ENCODE results near the gene TAS2R43. TPM values are rescaled to one million over a fixed set of nuclear protein-coding genes. Genes with fewer than 3 reads are reported as not detected.

The TAS2R43 gene
- total and polyA plus RNA-seq, 10 of the 15 experiments (the other 5 are each of a cell fraction or from before 2014, with no cell fraction given), result 0.09 to 2.1 (median 0.80) TPM; not detected in 5

DNA sequence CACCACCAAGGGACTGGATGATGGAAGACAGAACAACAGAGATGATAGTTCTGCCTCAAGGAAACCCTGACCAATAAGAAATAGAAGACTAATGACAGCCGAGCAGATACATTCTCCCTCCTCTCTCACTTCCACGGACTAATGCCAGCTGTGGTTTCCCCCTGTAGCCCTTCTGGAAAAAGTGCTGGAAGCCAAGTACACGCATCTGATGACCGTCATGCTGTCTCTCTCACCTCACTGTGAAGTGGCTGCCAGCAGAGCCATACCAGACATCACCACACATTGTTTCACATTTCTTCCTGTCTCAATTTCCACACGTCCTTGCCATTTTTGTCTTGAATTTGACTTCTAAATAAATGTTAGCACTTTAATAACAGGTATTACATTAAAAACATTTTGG lies 2.9 kb downstream of the TAS2R43 start:
- ChIA-PET CTCF (no interaction called here), RAD21 (ENCODE audit: unreplicated experiment) (no interaction called here), SMC1A (ENCODE audit: uncharacterized antibody, unreplicated experiment) (no interaction called here), POLR2A (no interaction called here)
- Histone ChIP-seq H3K4me1 (ENCODE audit: control insufficient read depth, insufficient read depth, low read length) (no peaks in the 10 kb centered on the region), H4K20me1 (ENCODE audit: control insufficient read depth, insufficient read depth) (no peaks in the 10 kb centered on the region), H3K9ac (ENCODE audit: control insufficient read depth, insufficient read depth, low read length) (no peak overlapping the region), H3K79me2 (ENCODE audit: control insufficient read depth, insufficient read depth, low read length) (no peaks in the 10 kb centered on the region), H3K36me3 (ENCODE audit: control insufficient read depth in 2 of 2, insufficient read depth in 2 of 2, low read length in 1 of 2) (no peaks in the 10 kb centered on the region), H3K9me3 (replicated peaks; ENCODE audit: control insufficient read depth, insufficient read depth, low read length) (no peaks in the 10 kb centered on the region; the same call in 1 of the 3 replicates), H3K4me3 (no peak overlapping the region), H2AFZ (ENCODE audit: control insufficient read depth, low read depth, low read length) (no peak overlapping the region), H3K27me3 (replicated peaks in 1 of 2; ENCODE audit: control insufficient read depth in 2 of 2, insufficient read depth in 2 of 2, low read length in 1 of 2) (no peaks in the 10 kb centered on the region), H3K4me2 (ENCODE audit: control insufficient read depth, insufficient read depth) (no peak overlapping the region), H3K27ac (ENCODE audit: control insufficient read depth, insufficient read depth) (no peak overlapping the region)
- FAIRE-seq (no peak), DNase-seq (ENCODE audit: low read depth, low spot score) (no peak), ATAC-seq (no peak)
- intact Hi-C loops (cut with micrococcal nuclease; ENCODE audit: unreplicated experiment) (no loop called here), in situ Hi-C loops (cut with MboI) (no loop called here)
- WGBS (ENCODE audit: insufficient coverage, insufficient replicate concordance, low lambda C conversion rate, missing lambda C conversion rate), result 97% methylated on average over 5 of the region's 5 CpGs
- TF ChIP-seq SRF (IDR thresholded peaks at IDR 0.05; ENCODE audit: low read depth in 2 of 2, low read length in 2 of 2) (no peak), TCF7 (IDR thresholded peaks at IDR 0.05; ENCODE audit: borderline replicate concordance) (no peak), CHD4 (IDR thresholded peaks at IDR 0.05) (no peak)
- BruUV-seq (replicated peaks), result no TSS peak

DNA sequence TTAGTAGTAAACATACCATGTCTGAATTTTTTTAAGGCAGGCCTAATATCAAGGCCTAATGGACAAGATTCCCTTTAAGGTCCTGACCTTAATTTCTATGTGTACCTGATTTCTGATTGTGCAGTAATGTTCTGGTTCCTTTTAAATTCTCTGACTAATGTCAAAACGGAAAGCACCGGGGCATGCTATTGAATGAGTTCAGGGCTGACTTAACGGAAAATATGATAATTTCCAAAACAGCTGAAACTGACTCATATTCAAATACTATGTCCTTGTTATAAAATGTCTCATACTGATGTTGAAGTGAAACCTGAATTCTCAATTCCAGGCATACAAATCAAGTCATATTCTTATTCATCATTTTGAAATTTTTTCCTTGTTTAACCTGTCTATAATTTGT lies 6.7 kb downstream of the TAS2R43 start:
- no peaks in the 10 kb centered on the region; the same call in 1 of the 3 replicates for H3K9me3 ChIP-seq (replicated peaks; ENCODE audit: control insufficient read depth, insufficient read depth, low read length)
- in situ Hi-C loops (cut with MboI) (no loop called here), intact Hi-C loops (cut with micrococcal nuclease; ENCODE audit: unreplicated experiment) (no loop called here)
- H3K36me3 ChIP-seq (ENCODE audit: control insufficient read depth in 2 of 2, insufficient read depth in 2 of 2, low read length in 1 of 2), result no peaks in the 10 kb centered on the region
- peak; percentile 27 for FAIRE-seq
- RAD21 ChIA-PET (ENCODE audit: unreplicated experiment), result interaction anchor here (0.7 kb wide), 1 partner anchor 86 kb away, joined by 3 read pairs; the partner anchor contains the start of gene SMIM10L1
- no peak overlapping the region for H3K4me3 ChIP-seq
- H3K27me3 ChIP-seq (replicated peaks in 1 of 2; ENCODE audit: control insufficient read depth in 2 of 2, insufficient read depth in 2 of 2, low read length in 1 of 2), result no peaks in the 10 kb centered on the region
- no peak overlapping the region for H2AFZ ChIP-seq (ENCODE audit: control insufficient read depth, low read depth, low read length)
- BruUV-seq (replicated peaks), result no TSS peak
- POLR2A ChIA-PET, result no interaction called here
- 5% methylated on average over 3 of the region's 3 CpGs for WGBS (ENCODE audit: insufficient coverage, insufficient replicate concordance, low lambda C conversion rate, missing lambda C conversion rate)
- H3K27ac ChIP-seq (ENCODE audit: control insufficient read depth, insufficient read depth), result no peak overlapping the region; the same call in 1 of the 2 replicates
- H3K4me2 ChIP-seq (ENCODE audit: control insufficient read depth, insufficient read depth), result no peak overlapping the region
- H3K4me1 ChIP-seq (ENCODE audit: control insufficient read depth, insufficient read depth, low read length), result no peaks in the 10 kb centered on the region
- CTCF ChIA-PET, result interaction anchor here (0.6 kb wide), 1 partner anchor 429 kb away, joined by 3 read pairs; no protein-coding TSS in a partner anchor
- SMC1A ChIA-PET (ENCODE audit: uncharacterized antibody, unreplicated experiment), result interaction anchor here (1.2 to 1.6 kb wide), 2 partner anchors 11 to 83 kb away, joined by 3 to 4 read pairs; no protein-coding TSS in a partner anchor
- ATAC-seq, result peak; percentile 92
- peak; percentile 26 for DNase-seq (ENCODE audit: low read depth, low spot score)
- H4K20me1 ChIP-seq (ENCODE audit: control insufficient read depth, insufficient read depth), result no peaks in the 10 kb centered on the region
- no peaks in the 10 kb centered on the region for H3K79me2 ChIP-seq (ENCODE audit: control insufficient read depth, insufficient read depth, low read length)
- H3K9ac ChIP-seq (ENCODE audit: control insufficient read depth, insufficient read depth, low read length), result no peak overlapping the region
- no peak for TF ChIP-seq TCF3 (IDR thresholded peaks at IDR 0.05; ENCODE audit: borderline replicate concordance, insufficient read depth, low read depth, low read length)
- no peak for TF ChIP-seq LARP7 (IDR thresholded peaks at IDR 0.05)
- no peak for TF ChIP-seq NFXL1 (IDR thresholded peaks at IDR 0.05; ENCODE audit: borderline replicate concordance)
- no peak for TF ChIP-seq KAT2A (conservative IDR thresholded peaks at IDR 0.05; ENCODE audit: control insufficient read depth, low read depth, low read length)
- no peak for TF ChIP-seq TBL1XR1 (IDR thresholded peaks at IDR 0.05; ENCODE audit: low read depth, low read length)
- TF ChIP-seq POLR2A (IDR thresholded peaks at IDR 0.05; ENCODE audit: low read depth, low read length), result no peak
- TF ChIP-seq IRF4 (IDR thresholded peaks at IDR 0.05; ENCODE audit: low read depth, low read length), result no peak
- no peak for TF ChIP-seq RB1 (IDR thresholded peaks at IDR 0.05; ENCODE audit: borderline replicate concordance)
- peak; percentile 65 for TF ChIP-seq JUNB (IDR thresholded peaks at IDR 0.05)
- no peak for TF ChIP-seq SRF (IDR thresholded peaks at IDR 0.05; ENCODE audit: low read depth in 2 of 2, low read length in 2 of 2)
- TF ChIP-seq RCOR1 (conservative IDR thresholded peaks at IDR 0.05; ENCODE audit: low read depth, low read length), result no peak
- TF ChIP-seq BCL11A (IDR thresholded peaks at IDR 0.05; ENCODE audit: low read depth, low read length), result no peak
- TF ChIP-seq, protein P1, sequence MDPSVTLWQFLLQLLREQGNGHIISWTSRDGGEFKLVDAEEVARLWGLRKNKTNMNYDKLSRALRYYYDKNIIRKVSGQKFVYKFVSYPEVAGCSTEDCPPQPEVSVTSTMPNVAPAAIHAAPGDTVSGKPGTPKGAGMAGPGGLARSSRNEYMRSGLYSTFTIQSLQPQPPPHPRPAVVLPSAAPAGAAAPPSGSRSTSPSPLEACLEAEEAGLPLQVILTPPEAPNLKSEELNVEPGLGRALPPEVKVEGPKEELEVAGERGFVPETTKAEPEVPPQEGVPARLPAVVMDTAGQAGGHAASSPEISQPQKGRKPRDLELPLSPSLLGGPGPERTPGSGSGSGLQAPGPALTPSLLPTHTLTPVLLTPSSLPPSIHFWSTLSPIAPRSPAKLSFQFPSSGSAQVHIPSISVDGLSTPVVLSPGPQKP (IDR thresholded peaks at IDR 0.05; ENCODE audit: low read depth, low read length), result no peak
- peak; percentile 51; the same call in 1 of the 2 replicates for TF ChIP-seq DPF2 (IDR thresholded peaks at IDR 0.05)
- TF ChIP-seq POU2F2 (IDR thresholded peaks at IDR 0.05; ENCODE audit: borderline replicate concordance, low read depth, low read length), result peak; percentile 24; the same call in 1 of the 3 replicates
- TF ChIP-seq, protein P2, sequence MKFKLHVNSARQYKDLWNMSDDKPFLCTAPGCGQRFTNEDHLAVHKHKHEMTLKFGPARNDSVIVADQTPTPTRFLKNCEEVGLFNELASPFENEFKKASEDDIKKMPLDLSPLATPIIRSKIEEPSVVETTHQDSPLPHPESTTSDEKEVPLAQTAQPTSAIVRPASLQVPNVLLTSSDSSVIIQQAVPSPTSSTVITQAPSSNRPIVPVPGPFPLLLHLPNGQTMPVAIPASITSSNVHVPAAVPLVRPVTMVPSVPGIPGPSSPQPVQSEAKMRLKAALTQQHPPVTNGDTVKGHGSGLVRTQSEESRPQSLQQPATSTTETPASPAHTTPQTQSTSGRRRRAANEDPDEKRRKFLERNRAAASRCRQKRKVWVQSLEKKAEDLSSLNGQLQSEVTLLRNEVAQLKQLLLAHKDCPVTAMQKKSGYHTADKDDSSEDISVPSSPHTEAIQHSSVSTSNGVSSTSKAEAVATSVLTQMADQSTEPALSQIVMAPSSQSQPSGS (IDR thresholded peaks at IDR 0.05; ENCODE audit: low read length), result peak; percentile 69
- no peak for TF ChIP-seq NFYA (IDR thresholded peaks at IDR 0.05; ENCODE audit: borderline replicate concordance, low read depth, low read length)
